SK-N-SH treated with all-trans-retinoic acid at 6 μM for 48 hours (cell line): Measurements from ENCODE around the gene PSMB3.

Experiments
- ATAC-seq: fragments of 200-7000 bp; cut with Tn5 transposase; 3 replicates; pipeline ENCODE4 v1.9.1; 2020; ENCODE audit warnings: mild to moderate bottlenecking, moderate library complexity
- ARNTL ChIP-seq: fragments of 450-650 bp; formaldehyde crosslinking; IDR thresholded peaks from 2 replicates; pipeline ENCODE4 v1.5.0; 2020; ENCODE audit warnings: low read depth, mild to moderate bottlenecking, moderate library complexity, borderline replicate concordance
- BACH2 ChIP-seq: fragments of 250-450 bp; sonication (Bioruptor Pico); IDR thresholded peaks from 2 replicates; pipeline ENCODE4 v1.9.0; 2021; ENCODE audit warnings: mild to moderate bottlenecking, borderline replicate concordance
- CREB5 ChIP-seq: fragments of 250-450 bp; sonication (Bioruptor Pico); IDR thresholded peaks from 2 replicates; pipeline ENCODE4 v1.5.1; 2020; ENCODE audit warnings: low read depth, mild to moderate bottlenecking, moderate library complexity
- CSRNP3 ChIP-seq: fragments of 250-450 bp; sonication (Bioruptor Pico); IDR thresholded peaks from 2 replicates; pipeline ENCODE4 v1.5.1; 2021; ENCODE audit warnings: mild to moderate bottlenecking, moderate library complexity
- ESRRG ChIP-seq: fragments of 250-450 bp; sonication (Bioruptor Pico); IDR thresholded peaks from 2 replicates; pipeline ENCODE4 v1.6.1; 2021; ENCODE audit warnings: mild to moderate bottlenecking
- GLIS3 ChIP-seq: fragments of 250-450 bp; sonication (Bioruptor Pico); IDR thresholded peaks from 2 replicates; pipeline ENCODE4 v1.5.0; 2020; ENCODE audit warnings: mild to moderate bottlenecking, moderate library complexity
- OSR1 ChIP-seq: fragments of 250-450 bp; sonication (Bioruptor Pico); IDR thresholded peaks from 2 replicates; pipeline ENCODE4 v1.8.0; 2022; ENCODE audit warnings: moderate library complexity, mild to moderate bottlenecking, inconsistent platforms
- PATZ1 ChIP-seq: fragments of 250-450 bp; sonication (Bioruptor Pico); IDR thresholded peaks from 2 replicates; pipeline ENCODE4 v1.8.0; 2020; ENCODE audit warnings: mild to moderate bottlenecking, moderate library complexity, borderline replicate concordance
- POU6F1 ChIP-seq: fragments of 250-450 bp; sonication (Bioruptor Pico); IDR thresholded peaks from 2 replicates; pipeline ENCODE4 v1.8.0; 2021; ENCODE audit warnings: low read depth, mild to moderate bottlenecking, moderate library complexity, borderline replicate concordance
- PPARA ChIP-seq: fragments of 250-450 bp; sonication (Bioruptor Pico); IDR thresholded peaks from 2 replicates; pipeline ENCODE4 v1.5.0; 2020; ENCODE audit warnings: mild to moderate bottlenecking, borderline replicate concordance
- RARB ChIP-seq: fragments of 250-450 bp; sonication (Bioruptor Pico); IDR thresholded peaks from 2 replicates; pipeline ENCODE4 v1.8.0; 2021; ENCODE audit warnings: mild to moderate bottlenecking, moderate library complexity
- SNAI2 ChIP-seq: fragments of 250-450 bp; sonication (Bioruptor Pico); IDR thresholded peaks from 2 replicates; pipeline ENCODE4 v1.5.0; 2020; ENCODE audit warnings: mild to moderate bottlenecking, moderate library complexity
- TCF4 ChIP-seq: fragments of 250-450 bp; sonication (Bioruptor Pico); IDR thresholded peaks from 2 replicates; pipeline ENCODE4 v1.8.0; 2021; ENCODE audit warnings: mild to moderate bottlenecking, moderate library complexity, borderline replicate concordance
- TOX ChIP-seq: fragments of 250-450 bp; sonication (Bioruptor Pico); IDR thresholded peaks from 2 replicates; pipeline ENCODE4 v1.8.0; 2021; ENCODE audit warnings: mild to moderate bottlenecking, moderate library complexity, borderline replicate concordance
- TSHZ2 ChIP-seq: fragments of 250-450 bp; sonication (Bioruptor Pico); IDR thresholded peaks from 2 replicates; pipeline ENCODE4 v1.5.0; 2020; ENCODE audit warnings: mild to moderate bottlenecking, moderate library complexity
- ZC3H10 ChIP-seq: fragments of 250-450 bp; sonication (Bioruptor Pico); IDR thresholded peaks from 2 replicates; pipeline ENCODE4 v1.5.1; 2021; ENCODE audit warnings: mild to moderate bottlenecking, moderate library complexity
- ZFP3 ChIP-seq: fragments of 250-450 bp; sonication (Bioruptor Pico); IDR thresholded peaks from 2 replicates; pipeline ENCODE4 v1.5.0; 2020; ENCODE audit warnings: mild to moderate bottlenecking, moderate library complexity
- ZFP30 ChIP-seq: fragments of 450-650 bp; formaldehyde crosslinking; IDR thresholded peaks from 2 replicates; pipeline ENCODE4 v1.5.0; 2022; ENCODE audit warnings: mild to moderate bottlenecking, moderate library complexity
- ZNF565 ChIP-seq: fragments of 450-650 bp; formaldehyde crosslinking; conservative IDR thresholded peaks from 2 replicates; pipeline ENCODE4 v1.5.0; 2020; ENCODE audit warnings: low read depth, mild to moderate bottlenecking, moderate library complexity
- ZNF70 ChIP-seq: fragments of 450-650 bp; formaldehyde crosslinking; IDR thresholded peaks from 2 replicates; pipeline ENCODE4 v1.5.0; 2020; ENCODE audit warnings: mild to moderate bottlenecking, moderate library complexity

Gene PSMB3

GRCh38 chr17:38741461-38741860 lies 11.1 kb upstream of the PSMB3 start:
- TF ChIP-seq TOX (CRISPR knock-in tag) (no peak), CSRNP3 (CRISPR knock-in tag) (no peak), ZFP3 (CRISPR knock-in tag) (no peak), TCF4 (CRISPR knock-in tag) (no peak), OSR1 (CRISPR knock-in tag) (no peak), PPARA (CRISPR knock-in tag) (no peak), ZFP30 (no peak), SNAI2 (CRISPR knock-in tag) (no peak), BACH2 (CRISPR knock-in tag) (no peak), POU6F1 (CRISPR knock-in tag) (no peak), ZC3H10 (CRISPR knock-in tag) (no peak), TSHZ2 (CRISPR knock-in tag) (no peak), CREB5 (CRISPR knock-in tag) (no peak), PATZ1 (CRISPR knock-in tag) (no peak)
- no peak for ATAC-seq

GRCh38 chr17:38741921-38742410 lies 10.6 kb upstream of the PSMB3 start:
- peak; percentile 16 for ATAC-seq
- TF ChIP-seq SNAI2 (CRISPR knock-in tag), result no peak
- no peak for TF ChIP-seq CREB5 (CRISPR knock-in tag)
- TF ChIP-seq GLIS3 (CRISPR knock-in tag), result no peak
- no peak for TF ChIP-seq TSHZ2 (CRISPR knock-in tag)
- TF ChIP-seq OSR1 (CRISPR knock-in tag), result no peak
- no peak for TF ChIP-seq ZFP30
- TF ChIP-seq TCF4 (CRISPR knock-in tag), result no peak
- no peak for TF ChIP-seq ZNF565 (CRISPR knock-in tag)
- no peak for TF ChIP-seq ZC3H10 (CRISPR knock-in tag)
- TF ChIP-seq ZFP3 (CRISPR knock-in tag), result no peak
- TF ChIP-seq ZNF70 (CRISPR knock-in tag), result no peak
- TF ChIP-seq TOX (CRISPR knock-in tag), result no peak
- TF ChIP-seq PPARA (CRISPR knock-in tag), result no peak
- no peak for TF ChIP-seq ARNTL (CRISPR knock-in tag)
- TF ChIP-seq PATZ1 (CRISPR knock-in tag), result no peak
- no peak for TF ChIP-seq BACH2 (CRISPR knock-in tag)
- TF ChIP-seq ESRRG (CRISPR knock-in tag), result no peak
- TF ChIP-seq RARB (CRISPR knock-in tag), result no peak
- no peak for TF ChIP-seq POU6F1 (CRISPR knock-in tag)
